ENCODE data around the gene REEP3.

REEP3 gene

GRCh38 chr10:63573068-63573697 is 52.0 kb downstream of the REEP3 start:
- intact Hi-C loops (cut with DNase I; ENCODE audit: low total_unique reads) = no loop called here
- TF ChIP-seq CTCF (IDR thresholded peaks at IDR 0.05) = no peak

GRCh38 chr10:63574011-63574410 is 52.8 kb downstream of the REEP3 start:
- Histone ChIP-seq H3K36me3 (peaks cover 4 to 13% (median 7%) of the 10 kb centered on the region in 3 donors), H3K27ac (peak overlapping the region; percentile 53 to 71), H3K4me3 (no peak overlapping the region), H3K9me3 (no peaks in the 10 kb centered on the region), H3K27me3 (no peaks in the 10 kb centered on the region), H3K4me1 (peaks cover 0 to 57% (median 32%) of the 10 kb centered on the region in 4 donors)
- intact Hi-C loops (cut with DNase I; ENCODE audit: low total_unique reads) = no loop called here
- no peak for DNase-seq
- TF ChIP-seq CTCF (IDR thresholded peaks at IDR 0.05) = no peak

More at GRCh38 chr10:63573068-63573697, 52.0 kb downstream of the REEP3 start:
- Histone ChIP-seq H3K4me1 (peaks cover 0 to 51% (median 32%) of the 10 kb centered on the region in 4 donors), H3K4me3 (peak overlapping the region in 1 of 2 donors; percentile 7), H3K27me3 (no peaks in the 10 kb centered on the region), H3K9me3 (no peaks in the 10 kb centered on the region), H3K36me3 (peaks cover 4 to 21% (median 8%) of the 10 kb centered on the region in 3 donors), H3K27ac (peak overlapping the region; percentile 53 to 71)
- no peak for DNase-seq

GRCh38 chr10:63576501-63576900 is 55.3 kb downstream of the REEP3 start:
- no peak for TF ChIP-seq CTCF (IDR thresholded peaks at IDR 0.05)
- Histone ChIP-seq H3K4me3 (no peak overlapping the region), H3K9me3 (no peaks in the 10 kb centered on the region), H3K36me3 (no peaks in the 10 kb centered on the region), H3K4me1 (peaks cover 0 to 82% (median 42%) of the 10 kb centered on the region in 4 donors), H3K27ac (peak overlapping the region; percentile 53 to 71), H3K27me3 (no peaks in the 10 kb centered on the region)
- no peak for DNase-seq
- intact Hi-C loops (cut with DNase I; ENCODE audit: low total_unique reads) = no loop called here

- no peak for DNase-seq
- no peak for TF ChIP-seq CTCF (IDR thresholded peaks at IDR 0.05)
- Histone ChIP-seq H3K4me3 (no peak overlapping the region), H3K27me3 (no peaks in the 10 kb centered on the region), H3K36me3 (no peaks in the 10 kb centered on the region), H3K4me1 (peaks cover 0 to 90% (median 42%) of the 10 kb centered on the region in 4 donors), H3K27ac (peak overlapping the region in 1 of 2 donors; percentile 71), H3K9me3 (no peaks in the 10 kb centered on the region)
- intact Hi-C loops (cut with DNase I; ENCODE audit: low total_unique reads) = no loop called here
Measured at GRCh38 chr10:63578501-63578900, 57.3 kb downstream of the REEP3 start.

- no peak for DNase-seq
- peak overlapping the region; percentile 58 to 71 for H3K27ac ChIP-seq
Measured at GRCh38 chr10:63579371-63580014, 58.3 kb downstream of the REEP3 start.

More at GRCh38 chr10:63579371-63580014, 58.3 kb downstream of the REEP3 start:
- H3K4me1 ChIP-seq = peaks cover 0 to 89% (median 35%) of the 10 kb centered on the region in 4 donors
- H3K36me3 ChIP-seq = no peaks in the 10 kb centered on the region
- no peak overlapping the region for H3K4me3 ChIP-seq
- H3K27me3 ChIP-seq = no peaks in the 10 kb centered on the region
- intact Hi-C loops (cut with DNase I; ENCODE audit: low total_unique reads) = loop anchor here (10.0 kb wide), 1 partner anchor 55 kb away; the partner anchor contains the start of gene REEP3
- H3K9me3 ChIP-seq = no peaks in the 10 kb centered on the region
- TF ChIP-seq CTCF (IDR thresholded peaks at IDR 0.05) = no peak
